HL-60 (cell line): Measurements from ENCODE around the gene RPS5.

Source experiments
- DNase-seq, 2 experiments: peaks; one replicate each; pipeline ENCODE4 v3.0.0-alpha.2; 2010 to 2020; ENCODE audit warnings: low read depth in 1 of 2, low spot score in 1 of 2
- H3K27ac ChIP-seq: fragments of 250-450 bp; sonication (Bioruptor Pico); replicated peaks from 2 replicates; pipeline ENCODE4 v1.5.1; 2020; ENCODE audit warnings: mild to moderate bottlenecking, moderate library complexity
- H3K27me3 ChIP-seq: fragments of 250-450 bp; sonication (Bioruptor Pico); 2 replicates; pipeline ENCODE4 v1.5.1; 2021; ENCODE audit warnings: mild to moderate bottlenecking, moderate library complexity; ENCODE audit not compliant: insufficient read depth, poor library complexity, severe bottlenecking
- H3K4me3 ChIP-seq: replicated peaks from 2 replicates; pipeline ENCODE4 v1.5.1; 2011; ENCODE audit warnings: mild to moderate bottlenecking, control low read depth, low read length; ENCODE audit not compliant: insufficient read depth
- CTCF ChIP-seq: IDR thresholded peaks from one replicate; pipeline ENCODE4 v1.5.1; 2011; ENCODE audit warnings: low read length, control low read depth, inconsistent platforms; ENCODE audit not compliant: insufficient read depth
- GABPA ChIP-seq: IDR thresholded peaks from 2 replicates; pipeline ENCODE4 v1.6.1; 2012; ENCODE audit warnings: low read depth
- POLR2AphosphoS5 ChIP-seq: IDR thresholded peaks from 2 replicates; pipeline ENCODE4 v1.6.1; 2012; ENCODE audit warnings: low read depth
- REST ChIP-seq: IDR thresholded peaks from 2 replicates; pipeline ENCODE4 v1.6.1; 2012; ENCODE audit warnings: low read depth; ENCODE audit not compliant: insufficient replicate concordance
- SPI1 ChIP-seq: IDR thresholded peaks from 2 replicates; pipeline ENCODE4 v1.6.1; 2012; ENCODE audit warnings: low read depth, mild to moderate bottlenecking, borderline replicate concordance
- long read RNA-seq: library from polyadenylated mRNA; unstranded; transcript quantifications from one replicate; pipeline ENCODE4 v2.0.0, GENCODE V29; 2020

RPS5 gene
- long read RNA-seq, transcript RPS5-202 (5 exons, 1,520 nt) = minor isoform, 13 of 2,017 reads
- long read RNA-seq, transcript RPS5-201 (6 exons, 740 nt) = major isoform, 1,993 of 2,017 reads
- long read RNA-seq, partial matches to known transcripts = 2 of 2,017 reads
- long read RNA-seq, other reads (novel, unspliced or antisense) = 9 of 2,017 reads

DNA sequence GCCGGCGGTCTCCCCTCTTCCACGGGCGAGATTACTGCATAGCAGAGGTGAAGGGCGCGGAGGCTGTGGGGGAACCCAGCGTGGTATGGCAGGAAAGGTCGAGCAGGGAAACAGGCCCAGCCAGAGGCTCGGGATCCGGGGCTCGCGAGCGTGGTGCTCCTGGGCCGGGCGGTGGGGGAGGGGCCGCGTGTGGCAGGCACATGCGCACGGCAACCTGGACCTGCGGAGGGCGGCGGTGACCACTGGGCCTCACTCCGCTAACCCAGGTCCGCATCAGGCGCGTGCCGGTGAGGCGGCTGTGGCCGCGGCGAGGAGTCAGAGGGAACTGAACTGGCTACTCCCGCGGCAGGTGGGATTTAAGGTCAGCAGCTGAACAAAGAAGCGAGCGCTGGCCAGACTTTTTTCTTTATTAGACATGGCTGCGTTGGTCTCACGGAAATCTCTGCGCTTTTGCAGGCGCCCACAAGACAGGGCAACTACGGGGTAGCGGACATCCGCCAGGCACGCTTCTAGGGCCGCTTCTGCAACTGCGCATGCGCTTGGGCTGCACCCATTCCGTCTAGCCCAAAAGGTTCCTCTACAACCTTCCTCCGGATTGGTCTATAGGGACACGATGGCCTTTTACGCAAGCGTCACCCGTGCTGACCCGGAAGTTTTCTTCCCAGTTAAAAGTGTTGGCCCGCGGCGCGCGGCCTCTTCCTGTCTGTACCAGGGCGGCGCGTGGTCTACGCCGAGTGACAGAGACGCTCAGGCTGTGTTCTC is at the start of gene RPS5:
TSS of gene RPS5 (plus strand) at position 694 of the 762 bp plus-strand sequence. CDS start 869 bp downstream, outside the sequence.
- Histone ChIP-seq H3K27me3 (no peaks in the 10 kb centered on the region), H3K4me3 (peak within 1 kb of the TSS; percentile 81), H3K27ac (peak within 1 kb of the TSS; percentile 98)
- TF ChIP-seq POLR2AphosphoS5 = peak; percentile 95
- peak; percentile 88 for TF ChIP-seq GABPA
- TF ChIP-seq REST = peak; percentile 73
- no peak for TF ChIP-seq CTCF
- TF ChIP-seq SPI1 = no peak
- DNase-seq = peak; percentile 99

- Histone ChIP-seq H3K27me3 (no peaks in the 10 kb centered on the region), H3K27ac (no peak overlapping the region), H3K4me3 (no peak overlapping the region)
- DNase-seq = no peak
- TF ChIP-seq GABPA (no peak), CTCF (no peak), REST (no peak), POLR2AphosphoS5 (no peak), SPI1 (no peak)
Measured at GRCh38 chr19:58338336-58338735, 48.7 kb upstream of the RPS5 start.

- no peak for TF ChIP-seq SPI1
- no peak for TF ChIP-seq POLR2AphosphoS5
- TF ChIP-seq CTCF = no peak
- no peak for TF ChIP-seq GABPA
- TF ChIP-seq REST = no peak
- Histone ChIP-seq H3K27me3 (no peaks in the 10 kb centered on the region), H3K4me3 (no peak overlapping the region), H3K27ac (no peak overlapping the region)
- DNase-seq = no peak
Measured at GRCh38 chr19:58338825-58339558, 48.1 kb upstream of the RPS5 start.
